IMR-90 (cell line): ENCODE measurements around the gene ICAM5. TPM values are rescaled to one million over a fixed set of nuclear protein-coding genes. Genes with fewer than 3 reads are reported as not detected.
"Not testable (repeated sequence)": the region's sequence is repeated elsewhere in the genome, so short reads cannot be mapped to it uniquely, and the experiment has no call there.

Source experiments
- ATAC-seq: fragments of 200-7000 bp; cut with Tn5 transposase; 2 replicates; pipeline ENCODE4 v1.9.1; 2020; ENCODE audit warnings: low read depth, mild to moderate bottlenecking, moderate library complexity
- BruUV-seq: library from RNA; stranded (reverse); fragments of 400-500 nt; replicated peaks from 2 replicates; lab custom pipeline; 2021; lab: Mats Ljungman, UMichigan
- CTCF ChIA-PET: fragments of 300-600 bp; formaldehyde crosslinking; extraction: SDS; loops from one replicate; lab custom pipeline; 2021; ENCODE audit warnings: antibody characterized with exemption; lab: Yijun Ruan, JAX
- POLR2A ChIA-PET: fragments of 300-600 bp; sonication (Branson Sonifier 250); formaldehyde crosslinking; loops from one replicate; lab custom pipeline; 2022; ENCODE audit warnings: antibody characterized with exemption; ENCODE audit not compliant: unreplicated experiment; lab: Charles Lee
- DNase-seq: peaks from one replicate; pipeline ENCODE4 v3.0.0; 2013
- H2AFZ ChIP-seq: replicated peaks from 2 replicates; pipeline ENCODE3; 2013; ENCODE audit warnings: low read length, mild to moderate bottlenecking; ENCODE audit not compliant: poor library complexity
- H2AK5ac ChIP-seq: 2 replicates; pipeline ENCODE4 v1.6.1; 2013; ENCODE audit warnings: low read depth, low read length, inconsistent platforms
- H2AK9ac ChIP-seq: replicated peaks from 2 replicates; pipeline ENCODE3; 2013; ENCODE audit warnings: mild to moderate bottlenecking, low read depth, low read length, moderate library complexity; ENCODE audit not compliant: poor library complexity
- H2BK120ac ChIP-seq: 2 replicates; pipeline ENCODE4 v1.6.1; 2013; ENCODE audit warnings: low read depth, low read length, inconsistent platforms
- H2BK15ac ChIP-seq: 3 replicates; pipeline ENCODE4 v1.6.1; 2013; ENCODE audit warnings: low read depth, low read length, inconsistent platforms
- H2BK20ac ChIP-seq: 2 replicates; pipeline ENCODE4 v1.6.1; 2013; ENCODE audit warnings: low read depth, mild to moderate bottlenecking, inconsistent platforms, low read length, moderate library complexity
- H2BK5ac ChIP-seq: 2 replicates; pipeline ENCODE4 v1.6.1; 2013; ENCODE audit warnings: mild to moderate bottlenecking, low read depth, low read length, inconsistent platforms; ENCODE audit not compliant: poor library complexity, severe bottlenecking
- H3K14ac ChIP-seq: replicated peaks from 2 replicates; pipeline ENCODE4 v1.6.1; 2013; ENCODE audit warnings: low read depth, low read length, inconsistent platforms
- H3K18ac ChIP-seq: 2 replicates; pipeline ENCODE4 v1.6.1; 2013; ENCODE audit warnings: low read depth, low read length, control low read depth
- H3K23ac ChIP-seq: 2 replicates; pipeline ENCODE4 v1.6.1; 2013; ENCODE audit warnings: low read depth, low read length, inconsistent platforms
- H3K27ac ChIP-seq: 2 replicates; pipeline ENCODE4 v1.5.1; 2013; ENCODE audit warnings: mild to moderate bottlenecking, control low read depth, low read length; ENCODE audit not compliant: insufficient read depth
- H3K27me3 ChIP-seq: 2 replicates; pipeline ENCODE4 v1.6.1; 2013; ENCODE audit warnings: low read length; ENCODE audit not compliant: control insufficient read depth, insufficient read depth
- H3K36me3 ChIP-seq: 2 replicates; pipeline ENCODE4 v1.6.1; 2013; ENCODE audit warnings: low read length, mixed read lengths; ENCODE audit not compliant: control insufficient read depth, insufficient read depth
- H3K4ac ChIP-seq: 2 replicates; pipeline ENCODE4 v1.6.1; 2013; ENCODE audit warnings: low read depth, low read length, inconsistent platforms
- H3K4me1 ChIP-seq: 2 replicates; pipeline ENCODE4 v1.6.1; 2013; ENCODE audit warnings: low read length, mixed read lengths; ENCODE audit not compliant: control insufficient read depth, insufficient read depth
- H3K4me2 ChIP-seq: 2 replicates; pipeline ENCODE4 v1.6.1; 2013; ENCODE audit warnings: low read depth, mild to moderate bottlenecking, control low read depth, low read length, moderate library complexity
- H3K4me3 ChIP-seq: 2 replicates; pipeline ENCODE4 v1.5.1; 2013; ENCODE audit warnings: low read depth, mild to moderate bottlenecking, control low read depth, low read length, moderate library complexity; ENCODE audit not compliant: insufficient read depth
- H3K56ac ChIP-seq: 2 replicates; pipeline ENCODE4 v1.6.1; 2013; ENCODE audit warnings: low read length, inconsistent platforms; ENCODE audit not compliant: insufficient read depth; ENCODE audit errors: extremely low read depth
- H3K79me1 ChIP-seq, 2 experiments: 2 replicates each; pipeline ENCODE4 v1.6.1; 2013; ENCODE audit warnings: low read length in 2 of 2, inconsistent platforms in 1 of 2, low read depth in 1 of 2
- H3K9ac ChIP-seq: 2 replicates; pipeline ENCODE4 v1.6.1; 2013; ENCODE audit warnings: low read depth, low read length, control low read depth
- H3K9me1 ChIP-seq: 2 replicates; pipeline ENCODE4 v1.6.1; 2013; ENCODE audit warnings: low read length, inconsistent platforms; ENCODE audit not compliant: insufficient read depth
- H3K9me3 ChIP-seq: 2 replicates; pipeline ENCODE4 v1.6.1; 2013; ENCODE audit warnings: low read length; ENCODE audit not compliant: control insufficient read depth, insufficient read depth
- H4K20me1 ChIP-seq: 2 replicates; pipeline ENCODE4 v1.6.1; 2013; ENCODE audit warnings: low read length, inconsistent platforms; ENCODE audit not compliant: insufficient read depth
- H4K5ac ChIP-seq: 2 replicates; pipeline ENCODE4 v1.6.1; 2013; ENCODE audit warnings: mild to moderate bottlenecking, low read depth, low read length, control low read depth
- H4K8ac ChIP-seq, 2 experiments: 2 replicates each; pipeline ENCODE4 v1.6.1; 2013; ENCODE audit warnings: low read depth in 2 of 2, low read length in 2 of 2, control low read depth in 1 of 2, inconsistent platforms in 1 of 2
- H4K91ac ChIP-seq: 2 replicates; pipeline ENCODE4 v1.6.1; 2013; ENCODE audit warnings: low read depth, low read length, inconsistent platforms; ENCODE audit not compliant: insufficient read depth
- WGBS, 2 experiments: methylation state at CpG; one replicate each; pipeline versions ENCODE4 v1.1.5 to v1.1.7; 2013; ENCODE audit warnings: missing lambda C conversion rate in 2 of 2; ENCODE audit not compliant: insufficient read length in 1 of 2; ENCODE audit errors: extremely low coverage in 2 of 2; 5-methylcytosine and 5-hydroxymethylcytosine counted together
- dilution Hi-C: fragments of 300-500 bp; cut with HindIII; formaldehyde crosslinking; loops from one replicate; pipeline ENCODE4 v1.14.3; 2018; ENCODE audit warnings: low sequenced_read_pairs; ENCODE audit not compliant: unreplicated experiment
- in situ Hi-C: fragments of 300-500 bp; cut with MboI; formaldehyde crosslinking; loops from 3 replicates; pipeline ENCODE4 v1.14.3; 2019; ENCODE audit warnings: low sequenced_read_pairs, inconsistent platforms, mixed read lengths
- intact Hi-C: fragments of 100-400 bp; cut with micrococcal nuclease; formaldehyde crosslinking; loops from 2 replicates; pipeline ENCODE4 v1.10.0; 2022
- polyA plus RNA-seq, 3 experiments: library from polyadenylated mRNA; depleted of rRNA; stranded (reverse); fragments of >200 nt; gene quantifications; 2 replicates each; pipeline ENCODE4 v1.2.3, GENCODE V29; 2012; ENCODE audit warnings: low replicate concordance in 1 of 3
- total RNA-seq: library from RNA; depleted of rRNA; stranded (reverse); fragments of >200 nt; gene quantifications from 2 replicates; pipeline ENCODE4 v1.2.3, GENCODE V29; 2012

ICAM5 gene
- total and polyA plus RNA-seq, 2 of the 4 experiments (the other 2 are of a cell fraction): 3.0 to 23.9 TPM

- H4K8ac ChIP-seq, BruUV-seq, H3K56ac ChIP-seq, intact Hi-C loops, ATAC-seq, H3K4ac ChIP-seq, H3K4me2 ChIP-seq, CTCF ChIA-PET, H3K9me3 ChIP-seq, H2BK20ac ChIP-seq, H3K9me1 ChIP-seq, H4K5ac ChIP-seq, H3K4me1 ChIP-seq, H2BK5ac ChIP-seq, H2BK120ac ChIP-seq, H3K14ac ChIP-seq, H4K91ac ChIP-seq, DNase-seq, dilution Hi-C loops, H2AK9ac ChIP-seq, in situ Hi-C loops, H3K36me3 ChIP-seq, H3K27me3 ChIP-seq, H3K23ac ChIP-seq, H2BK15ac ChIP-seq, H3K4me3 ChIP-seq, H3K18ac ChIP-seq, H2AK5ac ChIP-seq, H3K27ac ChIP-seq, H3K9ac ChIP-seq, H2AFZ ChIP-seq: not testable (repeated sequence)
- 88% methylated on average over 4 of the region's 9 CpGs; no CpG with 5 or more reads in 1 of the 2 experiments for WGBS, 2 experiments
- H4K20me1 ChIP-seq: peaks cover 14% of the 10 kb centered on the region
- POLR2A ChIA-PET: interaction anchor here (0.6 kb wide), 1 partner anchor 30 kb away, joined by 7 read pairs; no protein-coding TSS in a partner anchor
- peaks cover 5 to 24% of the 10 kb centered on the region in 2 experiments for H3K79me1 ChIP-seq
Measured at GRCh38 chr19:10336725-10337124, 47.0 kb downstream of the ICAM5 start.
